CD14-positive monocyte (primary cell): ENCODE results near the gene GPR26. TPM values are rescaled to one million over a fixed set of nuclear protein-coding genes. Genes with fewer than 3 reads are reported as not detected.
"Not testable (repeated sequence)": the region's sequence is repeated elsewhere in the genome, so short reads cannot be mapped to it uniquely, and the experiment has no call there.

ENCODE experiments used
- DNase-seq, 3 donors: peaks; one replicate each; pipeline ENCODE4 v3.0.0-alpha.2; 2011 to 2022
- H2AFZ ChIP-seq: 2 replicates; pipeline ENCODE4 v1.6.0; 2012; ENCODE audit warnings: mild to moderate bottlenecking, low read depth, low read length, inconsistent platforms; ENCODE audit not compliant: insufficient read depth, poor library complexity, severe bottlenecking
- H3K27ac ChIP-seq, 2 donors: 1 replicate in 1 of 2; 2 replicates in 1 of 2; pipeline ENCODE4 v1.5.1; 2012 to 2013; ENCODE audit warnings: low read length in 2 of 2, control low read depth in 1 of 2, inconsistent platforms in 1 of 2, low read depth in 1 of 2, mild to moderate bottlenecking in 1 of 2
- H3K27me3 ChIP-seq, 2 donors: one replicate each; pipeline versions ENCODE4 v1.6.0 to v1.6.1; 2011 to 2013; ENCODE audit warnings: low read length in 2 of 2; ENCODE audit not compliant: control insufficient read depth in 2 of 2, insufficient read depth in 2 of 2
- H3K36me3 ChIP-seq, 2 donors: replicated peaks in 1 of 2; 1 replicate in 1 of 2; 2 replicates in 1 of 2; pipeline versions ENCODE4 v1.5.1 to v1.6.1; 2012 to 2013; ENCODE audit warnings: low read length in 2 of 2, control low read depth in 1 of 2, inconsistent platforms in 1 of 2, mild to moderate bottlenecking in 1 of 2; ENCODE audit not compliant: insufficient read depth in 2 of 2, control insufficient read depth in 1 of 2
- H3K4me1 ChIP-seq, 2 donors: 1 replicate in 1 of 2; 2 replicates in 1 of 2; pipeline versions ENCODE4 v1.5.1 to v1.6.1; 2012 to 2013; ENCODE audit warnings: low read length in 2 of 2, control low read depth in 1 of 2, inconsistent platforms in 1 of 2, mild to moderate bottlenecking in 1 of 2, moderate library complexity in 1 of 2; ENCODE audit not compliant: insufficient read depth in 2 of 2, control insufficient read depth in 1 of 2
- H3K4me2 ChIP-seq: replicated peaks from 2 replicates; pipeline ENCODE3; 2012; ENCODE audit warnings: low read length, moderate library complexity, mild to moderate bottlenecking; ENCODE audit not compliant: poor library complexity, severe bottlenecking; ENCODE audit errors: extremely low read depth
- H3K4me3 ChIP-seq, 3 experiments: fragments of 200-600 bp in 1 of 3; sonication (generic) in 1 of 3; replicated peaks in 1 of 3; 1 replicate in 2 of 3; 2 replicates in 1 of 3; pipeline ENCODE4 v1.5.1; 2011 to 2013; ENCODE audit warnings: low read length in 3 of 3, mild to moderate bottlenecking in 3 of 3, control low read depth in 2 of 3, low read depth in 2 of 3, inconsistent platforms in 1 of 3, moderate library complexity in 1 of 3
- H3K79me2 ChIP-seq: 2 replicates; pipeline ENCODE4 v1.6.0; 2012; ENCODE audit warnings: mild to moderate bottlenecking, control low read depth, inconsistent platforms, low read length, moderate library complexity; ENCODE audit not compliant: insufficient read depth
- H3K9ac ChIP-seq: 2 replicates; pipeline ENCODE4 v1.6.0; 2017; ENCODE audit warnings: low read length, mild to moderate bottlenecking; ENCODE audit not compliant: insufficient read depth, poor library complexity, severe bottlenecking
- H3K9me3 ChIP-seq, 2 donors: replicated peaks in 1 of 2; 1 replicate in 1 of 2; 2 replicates in 1 of 2; pipeline versions ENCODE4 v1.5.1 to v1.6.1; 2012 to 2013; ENCODE audit warnings: low read length in 2 of 2, control low read depth in 1 of 2; ENCODE audit not compliant: control insufficient read depth in 1 of 2, insufficient read depth in 1 of 2
- H4K20me1 ChIP-seq: 2 replicates; pipeline ENCODE4 v1.6.0; 2012; ENCODE audit warnings: mild to moderate bottlenecking, low read length, control low read depth, moderate library complexity; ENCODE audit not compliant: insufficient read depth
- H3K27ac Mint-ChIP-seq, 7 donors: one replicate each; pipeline ENCODE4 v1.8.0; 2020; ENCODE audit warnings: mild to moderate bottlenecking in 7 of 7, mixed read lengths in 7 of 7, moderate library complexity in 6 of 7, inconsistent platforms in 2 of 7
- H3K27me3 Mint-ChIP-seq, 3 donors: one replicate each; pipeline ENCODE4 v1.8.0; 2021 to 2022; ENCODE audit warnings: low read depth in 3 of 3, mild to moderate bottlenecking in 3 of 3, mixed read lengths in 3 of 3, moderate library complexity in 3 of 3, inconsistent platforms in 1 of 3
- H3K36me3 Mint-ChIP-seq, 2 donors: one replicate each; pipeline ENCODE4 v1.8.0; 2020; ENCODE audit warnings: mixed read lengths in 2 of 2, inconsistent platforms in 1 of 2, mild to moderate bottlenecking in 1 of 2
- H3K4me1 Mint-ChIP-seq: one replicate; pipeline ENCODE4 v1.8.0; 2020; ENCODE audit warnings: mild to moderate bottlenecking, mixed read lengths
- H3K4me3 Mint-ChIP-seq, 2 donors: one replicate each; pipeline ENCODE4 v1.8.0; 2020; ENCODE audit warnings: mild to moderate bottlenecking in 2 of 2, mixed read lengths in 2 of 2, moderate library complexity in 1 of 2
- H3K9me3 Mint-ChIP-seq, 7 donors: one replicate each; pipeline ENCODE4 v1.8.0; 2020 to 2022; ENCODE audit warnings: mixed read lengths in 7 of 7, mild to moderate bottlenecking in 6 of 7, moderate library complexity in 6 of 7, inconsistent platforms in 2 of 7
- WGBS: methylation state at CpG from one replicate; pipeline ENCODE4 v1.1.5; 2013; ENCODE audit warnings: missing lambda C conversion rate; ENCODE audit not compliant: insufficient coverage; 5-methylcytosine and 5-hydroxymethylcytosine counted together
- intact Hi-C, 2 donors: fragments of 100-400 bp; cut with micrococcal nuclease; formaldehyde crosslinking; loops; one replicate each; pipeline versions ENCODE4 v1.15.0 to v1.15.1; 2023
- polyA plus RNA-seq, 3 donors: library from polyadenylated mRNA; depleted of rRNA in 1 of 3; unstranded in 2 of 3; stranded (reverse) in 1 of 3; fragments of 300-500 nt in 2 of 3; fragments of >200 nt in 1 of 3; fragmentation: Illumina TruSeq in 2 of 3; gene quantifications; 1 replicate in 2 of 3; 2 replicates in 1 of 3; pipeline ENCODE4 v1.2.3, GENCODE V29; 2012 to 2021
- TF ChIP-seq, protein P1 (sequence below): fragments of 200-600 bp; IDR thresholded peaks from one replicate; pipeline ENCODE4 v1.8.0; 2022; ENCODE audit warnings: antibody characterized with exemption, mild to moderate bottlenecking

GPR26 gene
- polyA plus RNA-seq, 3 donors = not detected

DNA sequence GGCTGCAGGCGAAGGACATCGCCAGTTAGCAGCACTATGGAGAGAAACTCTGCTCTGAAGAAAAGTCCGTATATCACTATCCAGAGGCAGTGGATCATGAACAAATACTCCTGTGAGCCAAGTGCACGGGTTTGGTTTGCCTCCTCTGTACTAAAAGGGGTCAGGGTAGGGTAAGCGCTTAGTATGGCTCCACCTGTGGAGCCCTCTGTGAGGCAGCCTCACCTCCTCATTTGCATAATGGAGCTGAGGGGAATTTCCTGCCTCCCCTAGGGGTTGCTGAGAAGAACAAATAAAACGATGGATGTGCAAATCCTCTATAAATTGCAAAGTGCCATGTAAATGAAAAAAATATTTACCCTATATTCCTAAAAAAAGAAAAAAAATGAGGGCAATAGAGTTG is 63.4 kb downstream of the GPR26 start:
- Mint-ChIP-seq H3K27me3 (peaks cover 2% of the 10 kb centered on the region in 3 donors), H3K36me3 (no peaks in the 10 kb centered on the region), H3K27ac (no peak overlapping the region), H3K4me1 (no peaks in the 10 kb centered on the region), H3K9me3 (peaks cover 0 to 24% (median 10%) of the 10 kb centered on the region in 7 donors), H3K4me3 (no peak overlapping the region)
- no peaks in the 10 kb centered on the region for H3K36me3 ChIP-seq
- H3K4me3 ChIP-seq = no peak overlapping the region
- H3K27me3 ChIP-seq = no peaks in the 10 kb centered on the region
- TF ChIP-seq, protein P1, sequence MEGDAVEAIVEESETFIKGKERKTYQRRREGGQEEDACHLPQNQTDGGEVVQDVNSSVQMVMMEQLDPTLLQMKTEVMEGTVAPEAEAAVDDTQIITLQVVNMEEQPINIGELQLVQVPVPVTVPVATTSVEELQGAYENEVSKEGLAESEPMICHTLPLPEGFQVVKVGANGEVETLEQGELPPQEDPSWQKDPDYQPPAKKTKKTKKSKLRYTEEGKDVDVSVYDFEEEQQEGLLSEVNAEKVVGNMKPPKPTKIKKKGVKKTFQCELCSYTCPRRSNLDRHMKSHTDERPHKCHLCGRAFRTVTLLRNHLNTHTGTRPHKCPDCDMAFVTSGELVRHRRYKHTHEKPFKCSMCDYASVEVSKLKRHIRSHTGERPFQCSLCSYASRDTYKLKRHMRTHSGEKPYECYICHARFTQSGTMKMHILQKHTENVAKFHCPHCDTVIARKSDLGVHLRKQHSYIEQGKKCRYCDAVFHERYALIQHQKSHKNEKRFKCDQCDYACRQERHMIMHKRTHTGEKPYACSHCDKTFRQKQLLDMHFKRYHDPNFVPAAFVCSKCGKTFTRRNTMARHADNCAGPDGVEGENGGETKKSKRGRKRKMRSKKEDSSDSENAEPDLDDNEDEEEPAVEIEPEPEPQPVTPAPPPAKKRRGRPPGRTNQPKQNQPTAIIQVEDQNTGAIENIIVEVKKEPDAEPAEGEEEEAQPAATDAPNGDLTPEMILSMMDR = no peak
- H4K20me1 ChIP-seq = no peaks in the 10 kb centered on the region
- H3K4me1 ChIP-seq = no peaks in the 10 kb centered on the region
- WGBS = no CpG with 5 or more reads among the region's 6 CpGs
- no peak overlapping the region for H3K27ac ChIP-seq
- H2AFZ ChIP-seq = no peak overlapping the region
- H3K4me2 ChIP-seq = no peak overlapping the region
- DNase-seq = no peak
- peaks cover 0 to 8% of the 10 kb centered on the region in 2 donors for H3K9me3 ChIP-seq
- intact Hi-C loops = no loop called here
- H3K79me2 ChIP-seq = no peaks in the 10 kb centered on the region
- no peak overlapping the region for H3K9ac ChIP-seq

DNA sequence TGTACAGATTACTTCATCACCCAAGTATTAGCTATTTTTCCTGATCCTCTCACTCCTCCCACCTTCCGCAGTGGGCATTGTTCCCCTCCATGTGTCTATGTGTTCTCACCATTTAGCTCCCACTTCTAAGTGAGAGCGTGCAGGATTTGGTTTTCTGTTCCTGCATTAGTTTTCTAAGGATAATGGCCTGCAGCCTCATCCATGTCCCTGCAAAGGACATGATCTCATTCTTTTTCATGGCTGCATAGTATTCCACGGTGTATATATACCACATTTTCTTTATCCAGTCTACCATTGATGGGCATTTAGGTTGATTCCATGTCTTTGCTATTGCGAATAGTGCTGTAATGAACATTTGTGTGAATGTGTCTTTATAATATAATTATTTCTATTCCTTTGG is 70.8 kb downstream of the GPR26 start:
- H3K9me3 Mint-ChIP-seq = peaks cover 2 to 11% (median 8%) of the 10 kb centered on the region in 7 donors
- H4K20me1 ChIP-seq, H3K9ac ChIP-seq, H3K4me1 Mint-ChIP-seq, H3K27me3 ChIP-seq, H3K36me3 ChIP-seq, H3K4me2 ChIP-seq, H3K79me2 ChIP-seq, H3K27ac ChIP-seq, H3K36me3 Mint-ChIP-seq, H3K27me3 Mint-ChIP-seq, H3K9me3 ChIP-seq, H3K27ac Mint-ChIP-seq, H3K4me1 ChIP-seq, H3K4me3 Mint-ChIP-seq, DNase-seq, H3K4me3 ChIP-seq, H2AFZ ChIP-seq, intact Hi-C loops: not testable (repeated sequence)
- 100% methylated on average over 1 of the region's 4 CpGs for WGBS
